Fibroblast of skin of scalp (primary cell): ENCODE measurements around the gene ZBED2.
A peak's percentile ranks its signal among the peaks of the same experiment; 100 is the strongest.
"Not testable (repeated sequence)": the region's sequence is repeated elsewhere in the genome, so short reads cannot be mapped to it uniquely, and the experiment has no call there.

Experiments
- DNase-seq: peaks from one replicate; pipeline ENCODE4 v3.0.0-alpha.2; 2013

ZBED2 gene

GRCh38 chr3:111571282-111571681 is 23.9 kb downstream of the ZBED2 start:
- no peak for DNase-seq

GRCh38 chr3:111570404-111571030 is 24.6 kb downstream of the ZBED2 start:
- DNase-seq, result no peak

DNA sequence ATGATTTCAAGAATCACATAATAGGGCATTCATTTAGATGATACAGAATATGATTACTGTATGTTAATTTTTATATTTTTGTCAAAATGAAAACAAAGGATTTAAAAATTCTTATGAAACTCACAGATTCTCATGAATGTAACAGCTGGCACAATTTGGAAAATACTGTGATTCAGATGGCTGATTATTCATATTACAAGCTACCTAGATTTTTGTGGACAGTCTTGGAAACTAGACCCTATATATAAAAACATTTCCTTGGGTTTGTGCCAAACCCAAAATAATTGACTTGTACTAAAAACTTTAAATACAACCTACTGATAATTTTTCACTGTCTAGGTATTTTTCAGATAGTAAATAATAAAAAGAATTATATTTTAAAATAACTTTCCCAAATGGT is 26.2 kb downstream of the ZBED2 start:
- DNase-seq, result peak; percentile 5

- no peak for DNase-seq
Measured at GRCh38 chr3:111568355-111568754, 26.8 kb downstream of the ZBED2 start.

- no peak for DNase-seq
Measured at GRCh38 chr3:111566844-111567243, 28.3 kb downstream of the ZBED2 start.

DNA sequence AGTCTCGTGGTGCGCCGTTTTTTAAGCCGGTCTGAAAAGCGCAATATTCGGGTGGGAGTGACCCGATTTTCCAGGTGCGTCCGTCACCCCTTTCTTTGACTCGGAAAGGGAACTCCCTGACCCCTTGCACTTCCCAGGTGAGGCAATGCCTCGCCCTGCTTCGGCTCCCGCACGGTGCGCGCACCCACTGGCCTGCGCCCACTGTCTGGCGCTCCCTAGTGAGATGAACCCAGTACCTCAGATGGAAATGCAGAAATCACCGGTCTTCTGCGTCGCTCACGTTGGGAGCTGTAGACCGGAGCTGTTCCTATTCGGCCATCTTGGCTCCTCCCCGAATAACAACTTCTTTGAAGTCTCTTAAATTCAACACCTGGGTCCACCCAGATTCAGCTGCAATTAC is 33.2 kb downstream of the ZBED2 start:
- not testable (repeated sequence) for DNase-seq

- no peak for DNase-seq
Measured at GRCh38 chr3:111548756-111549155, 46.4 kb downstream of the ZBED2 start.

GRCh38 chr3:111548092-111548491 is 47.1 kb downstream of the ZBED2 start:
- no peak for DNase-seq

DNA sequence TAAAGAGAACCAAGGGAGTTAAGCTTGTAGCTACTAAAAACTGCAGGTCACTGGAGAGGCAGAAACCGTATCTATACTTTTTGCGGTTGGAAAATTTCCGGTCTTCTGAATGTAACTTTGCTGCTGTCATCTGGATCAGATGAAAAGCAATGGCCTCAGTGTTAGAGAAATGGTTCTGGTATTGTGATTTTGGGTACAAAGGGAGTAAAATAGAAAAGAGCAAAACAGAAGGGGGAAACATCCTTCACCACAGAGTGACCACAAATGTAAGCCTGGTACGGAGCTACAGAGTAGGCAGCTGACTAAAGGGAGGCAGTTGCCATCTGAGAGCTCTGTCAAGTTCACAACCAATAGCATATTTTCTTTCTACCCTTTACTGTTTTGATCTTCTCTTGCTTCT is 47.5 kb downstream of the ZBED2 start:
- no peak for DNase-seq

GRCh38 chr3:111545349-111545748 is 49.8 kb downstream of the ZBED2 start:
- DNase-seq, result no peak
